ENCODE measurements around the gene SPINK4.

Gene SPINK4

GRCh38 chr9:33239921-33240320 is at the start of gene SPINK4:
Gene SPINK4, plus strand, starts transcription at chr9:33240167. Its CDS starts 42 bp downstream, at chr9:33240209.
- DNase-seq (ENCODE audit: low spot score), result no peak

GRCh38 chr9:33192493-33193255 is 47.3 kb upstream of the SPINK4 start:
- DNase-seq (ENCODE audit: low spot score), result peak; percentile 62

GRCh38 chr9:33193818-33194217 is 46.1 kb upstream of the SPINK4 start:
- DNase-seq (ENCODE audit: low spot score), result no peak

- DNase-seq (ENCODE audit: low spot score), result no peak
Observed at GRCh38 chr9:33196736-33197135, 43.2 kb upstream of the SPINK4 start.

GRCh38 chr9:33197279-33198152 is 42.5 kb upstream of the SPINK4 start:
- DNase-seq (ENCODE audit: low spot score), result no peak

GRCh38 chr9:33198165-33198564 is 41.8 kb upstream of the SPINK4 start:
- DNase-seq (ENCODE audit: low spot score), result no peak

- no peak for DNase-seq (ENCODE audit: low spot score)
Observed at GRCh38 chr9:33202018-33202417, 37.9 kb upstream of the SPINK4 start.

GRCh38 chr9:33202552-33203201 is 37.3 kb upstream of the SPINK4 start:
- peak; percentile 90 for DNase-seq (ENCODE audit: low spot score)

GRCh38 chr9:33209394-33209793 is 30.6 kb upstream of the SPINK4 start:
- no peak for DNase-seq (ENCODE audit: low spot score)

- DNase-seq (ENCODE audit: low spot score), result no peak
Observed at GRCh38 chr9:33210006-33210715, 29.8 kb upstream of the SPINK4 start.

GRCh38 chr9:33211695-33212393 is 28.1 kb upstream of the SPINK4 start:
- DNase-seq (ENCODE audit: low spot score), result no peak

- peak; percentile 43 for DNase-seq (ENCODE audit: low spot score)
Observed at GRCh38 chr9:33220681-33221567, 19.0 kb upstream of the SPINK4 start.

- DNase-seq (ENCODE audit: low spot score), result no peak
Observed at GRCh38 chr9:33221568-33221884, 18.4 kb upstream of the SPINK4 start.

GRCh38 chr9:33222031-33222430 is 17.9 kb upstream of the SPINK4 start:
- DNase-seq (ENCODE audit: low spot score), result peak; percentile 68

GRCh38 chr9:33223696-33224095 is 16.3 kb upstream of the SPINK4 start:
- DNase-seq (ENCODE audit: low spot score), result peak; percentile 48

- DNase-seq (ENCODE audit: low spot score), result peak; percentile 88
Observed at GRCh38 chr9:33225319-33226147, 14.4 kb upstream of the SPINK4 start.

GRCh38 chr9:33227008-33227398 is 13.0 kb upstream of the SPINK4 start:
- peak; percentile 26 for DNase-seq (ENCODE audit: low spot score)

- DNase-seq (ENCODE audit: low spot score), result no peak
Observed at GRCh38 chr9:33227741-33228140, 12.2 kb upstream of the SPINK4 start.

- no peak for DNase-seq (ENCODE audit: low spot score)
Observed at GRCh38 chr9:33228606-33229005, 11.4 kb upstream of the SPINK4 start.
